ENCODE measurements around the gene HOMER2.
A peak's percentile ranks its signal among the peaks of the same experiment; 100 is the strongest.
"Not testable (repeated sequence)": the region's sequence is repeated elsewhere in the genome, so short reads cannot be mapped to it uniquely, and the experiment has no call there.

The HOMER2 gene

DNA sequence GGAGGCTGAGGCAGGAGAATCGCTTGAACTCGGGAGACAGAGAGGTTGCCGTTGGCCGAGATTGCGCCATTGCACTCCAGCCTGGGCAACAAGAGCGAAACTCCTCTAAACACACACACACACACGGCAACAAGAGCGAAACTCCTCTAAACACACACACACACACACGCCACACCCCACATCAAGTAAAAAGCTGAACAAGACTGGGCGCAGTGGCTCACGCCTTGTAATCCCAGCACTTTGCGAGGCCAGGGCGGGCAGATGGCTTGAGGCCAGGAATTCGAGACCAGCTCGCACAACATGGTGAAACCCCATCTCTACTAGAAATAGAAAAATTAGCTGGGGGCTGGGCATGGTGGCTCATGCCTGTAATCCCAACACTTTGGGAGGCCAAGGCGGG, 49.0 kb downstream of the HOMER2 start:
- intact Hi-C loops (cut with DNase I): no loop called here
- peak in 1 of 10 donors; percentile 19 for DNase-seq

DNA sequence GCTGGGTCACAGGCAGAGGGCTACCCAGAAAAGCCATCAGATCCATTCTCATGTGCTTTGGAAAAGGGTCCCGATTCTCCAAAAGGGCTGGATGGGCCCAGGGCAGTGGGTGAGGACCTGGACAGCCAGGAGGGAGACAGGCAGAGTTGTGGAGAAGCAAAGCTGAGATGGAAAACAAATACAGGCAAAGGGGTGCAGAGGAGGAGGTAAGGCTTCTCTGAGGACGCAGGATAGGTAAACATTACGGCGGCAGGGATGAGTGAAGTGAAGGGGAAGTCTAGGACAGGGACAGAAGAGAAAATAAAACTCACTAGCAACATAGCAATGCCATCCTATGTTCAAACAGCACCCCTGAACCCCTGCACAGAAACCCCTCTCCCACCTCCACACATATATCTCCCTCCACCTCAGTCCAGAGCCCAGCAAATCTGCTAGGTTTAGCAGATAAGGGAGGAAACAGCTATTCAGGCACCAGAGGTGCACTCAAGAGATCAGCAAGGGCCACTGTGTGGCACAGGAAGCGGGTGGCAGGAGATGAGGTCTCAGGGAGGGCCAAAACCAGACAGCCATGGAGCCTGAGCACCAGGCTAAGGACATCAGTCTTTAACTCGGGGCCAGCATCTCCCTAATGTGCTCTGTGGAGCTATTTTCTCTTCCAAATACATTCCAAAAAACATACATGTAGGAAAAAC, 51.3 kb downstream of the HOMER2 start:
- intact Hi-C loops (cut with DNase I): no loop called here
- no peak for DNase-seq

- no peak for DNase-seq
- intact Hi-C loops (cut with DNase I): no loop called here
These were observed 51.9 kb downstream of the HOMER2 start for GRCh38 chr15:82900511-82901060.

- intact Hi-C loops (cut with DNase I): no loop called here
- DNase-seq: peak in 1 of 10 donors; percentile 69
These were observed 53.6 kb downstream of the HOMER2 start for GRCh38 chr15:82898961-82899360.

GRCh38 chr15:82895983-82896382, 56.5 kb downstream of the HOMER2 start:
- no peak for DNase-seq
- intact Hi-C loops (cut with DNase I): no loop called here

DNA sequence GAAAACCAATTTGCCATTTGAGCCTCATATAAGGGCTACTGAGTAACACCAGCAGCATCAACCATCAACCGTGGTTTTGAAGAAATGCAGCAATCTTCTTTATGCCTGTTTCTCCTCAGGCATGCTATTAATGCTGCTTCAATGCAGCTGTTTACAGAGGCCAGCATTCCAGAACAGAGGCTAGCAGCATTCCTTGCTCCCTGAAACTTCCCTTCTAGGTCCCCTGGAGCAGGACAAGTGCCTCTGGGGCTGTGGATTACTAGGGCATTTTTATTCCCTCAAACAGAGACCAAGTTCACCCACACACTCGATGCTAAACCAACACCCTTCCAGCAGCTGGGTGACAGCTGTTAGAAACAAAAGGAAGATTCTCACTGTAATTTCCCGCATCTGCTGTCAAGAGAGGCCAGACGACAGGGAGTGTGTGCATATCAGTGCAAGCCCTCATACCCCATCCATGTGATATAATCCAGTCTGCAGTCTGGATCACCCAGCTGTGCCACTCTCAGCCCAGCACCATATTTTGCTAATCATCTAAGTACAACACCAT, 57.5 kb downstream of the HOMER2 start:
- DNase-seq: peak in 1 of 10 donors; percentile 19
- intact Hi-C loops (cut with DNase I): no loop called here

GRCh38 chr15:82893473-82893872, 59.0 kb downstream of the HOMER2 start:
- intact Hi-C loops (cut with DNase I): not testable (repeated sequence)
- peak in 1 of 10 donors; percentile 33 for DNase-seq

DNA sequence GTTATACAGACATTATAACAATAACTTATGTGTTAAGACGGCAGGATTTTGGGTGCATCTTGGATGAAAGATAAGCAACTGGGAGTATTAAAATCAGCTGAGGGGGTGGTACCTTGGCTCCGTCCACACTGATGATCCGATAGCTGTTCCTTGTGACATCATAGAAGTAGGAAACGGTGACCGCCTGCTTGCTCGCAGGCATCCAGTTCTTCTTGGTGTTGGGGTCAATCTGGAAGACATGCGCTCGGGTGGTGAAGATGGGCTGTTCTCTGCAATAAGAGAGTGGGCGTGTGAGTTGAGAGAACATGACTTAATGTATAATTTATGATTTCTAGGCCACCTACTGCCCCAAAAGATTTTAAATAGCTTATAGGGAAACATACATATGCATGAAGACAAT, 59.9 kb downstream of the HOMER2 start:
- no peak for DNase-seq
- intact Hi-C loops (cut with DNase I): no loop called here

DNA sequence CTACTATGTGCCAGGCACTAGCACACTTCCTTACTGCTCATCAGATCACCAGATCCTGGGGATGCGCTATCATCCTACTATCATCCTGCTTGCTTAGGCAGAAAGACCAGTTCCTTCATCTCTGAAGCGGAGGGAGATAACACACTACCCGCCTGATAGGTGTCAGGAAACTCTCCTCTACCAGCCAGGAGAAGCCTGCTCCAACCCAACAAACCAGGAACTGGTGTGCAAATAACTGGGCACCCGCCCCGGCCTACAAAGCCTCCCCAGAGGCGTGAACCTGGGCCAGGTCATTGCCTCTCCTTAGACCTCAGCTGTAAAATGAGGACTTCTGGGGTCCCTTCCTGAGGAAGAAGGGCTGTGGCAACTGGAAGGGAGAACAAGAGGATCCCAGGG, 61.5 kb downstream of the HOMER2 start:
- intact Hi-C loops (cut with DNase I): no loop called here
- no peak for DNase-seq

DNA sequence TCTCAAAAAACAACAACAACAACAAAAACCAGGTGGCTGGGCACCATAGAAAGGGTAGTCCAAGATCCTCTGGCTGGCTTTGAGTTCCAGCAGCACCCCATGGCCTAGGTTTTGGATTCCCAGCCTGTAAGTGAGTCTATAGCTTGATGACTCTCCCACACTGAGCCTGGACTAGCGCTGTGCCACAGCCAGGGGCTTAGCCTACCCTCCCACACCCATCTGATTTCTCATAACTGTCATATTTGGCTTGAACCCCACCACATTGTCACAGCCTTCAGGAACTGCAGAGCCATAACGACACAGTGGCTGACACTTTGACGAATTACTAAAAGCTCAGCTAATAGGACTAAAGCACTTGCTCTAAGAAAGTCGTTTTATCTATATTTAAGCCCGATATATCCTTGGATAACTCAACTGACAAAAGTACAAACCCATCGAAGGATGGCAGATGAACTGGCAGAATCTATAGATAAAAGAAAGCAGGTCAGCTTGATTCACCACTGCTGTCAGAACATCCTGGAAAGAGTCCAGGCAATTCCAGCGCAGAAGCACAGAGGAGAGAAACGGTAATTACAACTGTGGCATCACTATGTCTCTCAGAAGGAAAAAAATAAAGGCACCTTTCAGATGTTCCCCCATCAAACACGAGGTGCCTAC, 62.1 kb downstream of the HOMER2 start:
- peak in 2 of 10 donors; percentile 27 to 34 for DNase-seq
- intact Hi-C loops (cut with DNase I): no loop called here

- no peak for DNase-seq
- intact Hi-C loops (cut with DNase I): no loop called here
These were observed 70.1 kb downstream of the HOMER2 start for GRCh38 chr15:82882273-82882928.

GRCh38 chr15:82881747-82882146, 70.8 kb downstream of the HOMER2 start:
- intact Hi-C loops (cut with DNase I): no loop called here

GRCh38 chr15:82880704-82881103, 71.8 kb downstream of the HOMER2 start:
- no peak for DNase-seq
- intact Hi-C loops (cut with DNase I): no loop called here

More at GRCh38 chr15:82881747-82882146, 70.8 kb downstream of the HOMER2 start:
- DNase-seq: no peak

DNA sequence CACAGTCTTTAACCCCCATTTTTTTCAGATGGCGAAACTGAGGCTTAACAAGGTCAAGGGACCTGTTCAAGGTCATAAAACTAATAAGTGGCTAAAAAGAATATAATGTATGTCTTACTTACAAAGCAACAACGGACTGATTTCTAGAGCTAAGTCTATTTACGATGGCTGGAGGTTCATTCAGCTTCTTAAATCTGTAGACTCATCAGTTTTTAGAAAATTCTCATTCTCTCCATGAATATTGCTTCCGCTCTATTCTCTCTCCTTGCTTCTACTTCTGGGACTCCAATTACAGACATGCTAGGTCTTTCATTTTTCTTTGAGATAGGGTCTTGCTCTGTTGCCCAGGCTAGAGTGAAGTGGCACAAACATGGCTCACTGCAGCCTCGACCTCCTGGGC, 74.2 kb downstream of the HOMER2 start:
- intact Hi-C loops (cut with DNase I): no loop called here

DNA sequence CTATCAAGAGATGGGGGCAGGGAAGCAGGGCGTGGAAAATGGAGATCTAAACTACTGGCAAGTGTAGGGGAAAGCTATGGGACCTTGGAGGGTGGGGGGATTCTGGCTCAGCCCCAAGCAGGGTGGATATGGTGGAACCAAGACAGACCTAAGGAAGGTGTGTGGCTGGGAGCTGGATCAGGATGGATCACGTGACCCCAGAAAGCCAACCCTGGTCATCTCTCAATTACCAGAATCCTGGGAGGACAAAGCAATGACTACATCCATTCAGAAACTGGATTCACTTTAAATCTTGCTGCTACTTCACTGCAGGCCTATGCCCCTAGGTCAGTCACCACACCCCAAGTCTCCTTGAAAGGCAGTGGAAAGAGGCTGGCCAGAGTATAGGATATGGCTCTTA, 74.7 kb downstream of the HOMER2 start:
- intact Hi-C loops (cut with DNase I): no loop called here
- no peak for DNase-seq

More for the DNA sequence above, 74.2 kb downstream of the HOMER2 start:
- DNase-seq: no peak

GRCh38 chr15:82875411-82876003, 77.0 kb downstream of the HOMER2 start:
- no peak for DNase-seq
- intact Hi-C loops (cut with DNase I): no loop called here

GRCh38 chr15:82874961-82875360, 77.6 kb downstream of the HOMER2 start:
- intact Hi-C loops (cut with DNase I): no loop called here
- DNase-seq: no peak

GRCh38 chr15:82874267-82874666, 78.3 kb downstream of the HOMER2 start:
- DNase-seq: no peak
- intact Hi-C loops (cut with DNase I): no loop called here

- DNase-seq: peak in 1 of 10 donors; percentile 39
- intact Hi-C loops (cut with DNase I): no loop called here
These were observed 79.4 kb downstream of the HOMER2 start for GRCh38 chr15:82873000-82873680.

- DNase-seq: no peak
These were observed 80.6 kb downstream of the HOMER2 start for GRCh38 chr15:82871832-82872484.

More at GRCh38 chr15:82871832-82872484, 80.6 kb downstream of the HOMER2 start:
- intact Hi-C loops (cut with DNase I): no loop called here
